ENCODE data around the gene SPPL3. TPM values are rescaled to one million over a fixed set of nuclear protein-coding genes. Genes with fewer than 3 reads are reported as not detected.

The SPPL3 gene
- total RNA-seq, 1 experiment from 2014 or later: 32.5 TPM

- ChIA-PET CTCF (no interaction called here), POLR2A (no interaction called here)
- DNase-seq (ENCODE audit: low spot score) (no peak), ATAC-seq (no peak)
- Mint-ChIP-seq H3K27ac (no peak overlapping the region), H3K27me3 (ENCODE audit: low read depth) (no peaks in the 10 kb centered on the region), H3K4me1 (peaks cover 4% of the 10 kb centered on the region), H3K9me3 (no peaks in the 10 kb centered on the region), H3K36me3 (no peaks in the 10 kb centered on the region), H3K4me3 (no peak overlapping the region)
- no peak for TF ChIP-seq CTCF (IDR thresholded peaks at IDR 0.05)
- no peak for TF ChIP-seq ZNF121 (CRISPR knock-in tag; IDR thresholded peaks at IDR 0.05)
- TF ChIP-seq ELF4 (CRISPR knock-in tag; IDR thresholded peaks at IDR 0.05; ENCODE audit: low read depth): no peak
- TF ChIP-seq USF2 (CRISPR knock-in tag; IDR thresholded peaks at IDR 0.05): no peak
- no peak for TF ChIP-seq ZNF138 (CRISPR knock-in tag; conservative IDR thresholded peaks at IDR 0.05)
- TF ChIP-seq E2F4 (CRISPR knock-in tag; IDR thresholded peaks at IDR 0.05; ENCODE audit: borderline replicate concordance, low read depth): no peak
- no peak for TF ChIP-seq ZBTB43 (CRISPR knock-in tag; IDR thresholded peaks at IDR 0.05)
- TF ChIP-seq, protein P1, sequence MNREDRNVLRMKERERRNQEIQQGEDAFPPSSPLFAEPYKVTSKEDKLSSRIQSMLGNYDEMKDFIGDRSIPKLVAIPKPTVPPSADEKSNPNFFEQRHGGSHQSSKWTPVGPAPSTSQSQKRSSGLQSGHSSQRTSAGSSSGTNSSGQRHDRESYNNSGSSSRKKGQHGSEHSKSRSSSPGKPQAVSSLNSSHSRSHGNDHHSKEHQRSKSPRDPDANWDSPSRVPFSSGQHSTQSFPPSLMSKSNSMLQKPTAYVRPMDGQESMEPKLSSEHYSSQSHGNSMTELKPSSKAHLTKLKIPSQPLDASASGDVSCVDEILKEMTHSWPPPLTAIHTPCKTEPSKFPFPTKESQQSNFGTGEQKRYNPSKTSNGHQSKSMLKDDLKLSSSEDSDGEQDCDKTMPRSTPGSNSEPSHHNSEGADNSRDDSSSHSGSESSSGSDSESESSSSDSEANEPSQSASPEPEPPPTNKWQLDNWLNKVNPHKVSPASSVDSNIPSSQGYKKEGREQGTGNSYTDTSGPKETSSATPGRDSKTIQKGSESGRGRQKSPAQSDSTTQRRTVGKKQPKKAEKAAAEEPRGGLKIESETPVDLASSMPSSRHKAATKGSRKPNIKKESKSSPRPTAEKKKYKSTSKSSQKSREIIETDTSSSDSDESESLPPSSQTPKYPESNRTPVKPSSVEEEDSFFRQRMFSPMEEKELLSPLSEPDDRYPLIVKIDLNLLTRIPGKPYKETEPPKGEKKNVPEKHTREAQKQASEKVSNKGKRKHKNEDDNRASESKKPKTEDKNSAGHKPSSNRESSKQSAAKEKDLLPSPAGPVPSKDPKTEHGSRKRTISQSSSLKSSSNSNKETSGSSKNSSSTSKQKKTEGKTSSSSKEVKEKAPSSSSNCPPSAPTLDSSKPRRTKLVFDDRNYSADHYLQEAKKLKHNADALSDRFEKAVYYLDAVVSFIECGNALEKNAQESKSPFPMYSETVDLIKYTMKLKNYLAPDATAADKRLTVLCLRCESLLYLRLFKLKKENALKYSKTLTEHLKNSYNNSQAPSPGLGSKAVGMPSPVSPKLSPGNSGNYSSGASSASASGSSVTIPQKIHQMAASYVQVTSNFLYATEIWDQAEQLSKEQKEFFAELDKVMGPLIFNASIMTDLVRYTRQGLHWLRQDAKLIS (CRISPR knock-in tag; IDR thresholded peaks at IDR 0.05; ENCODE audit: borderline replicate concordance): no peak
- TF ChIP-seq CREB1 (CRISPR knock-in tag; IDR thresholded peaks at IDR 0.05): no peak
- TF ChIP-seq JAZF1 (CRISPR knock-in tag; IDR thresholded peaks at IDR 0.05): no peak
- no peak for TF ChIP-seq ZNF671 (CRISPR knock-in tag; IDR thresholded peaks at IDR 0.05)
These were observed 60.7 kb downstream of the SPPL3 start for GRCh38 chr12:120843472-120843871.

DNA sequence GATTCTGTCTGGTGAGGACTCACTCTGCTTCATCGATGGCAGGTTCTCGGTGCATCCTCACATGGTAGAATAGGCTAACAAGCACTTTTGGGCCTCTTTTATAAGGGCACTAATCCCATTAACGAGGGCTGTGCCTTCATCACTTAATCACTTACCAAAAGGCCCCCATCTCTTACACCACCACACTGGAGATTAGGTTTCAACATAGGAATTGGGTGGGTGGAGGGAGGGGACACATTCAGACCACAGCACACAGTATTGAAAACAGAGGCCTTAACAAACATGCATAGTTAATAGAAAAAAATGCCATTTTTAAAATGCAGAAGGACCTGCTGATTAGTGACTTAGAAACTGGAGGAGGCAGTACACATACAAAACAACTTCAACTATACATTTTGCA lies 61.6 kb downstream of the SPPL3 start:
- no peak overlapping the region for H3K4me3 Mint-ChIP-seq
- no peaks in the 10 kb centered on the region for H3K36me3 Mint-ChIP-seq
- no peak overlapping the region for H3K27ac Mint-ChIP-seq
- POLR2A ChIA-PET: no interaction called here
- CTCF ChIA-PET: no interaction called here
- ATAC-seq (no peak), DNase-seq (ENCODE audit: low spot score) (no peak)
- TF ChIP-seq CDX4 (CRISPR knock-in tag; IDR thresholded peaks at IDR 0.05; ENCODE audit: borderline replicate concordance) (no peak), NR1H2 (CRISPR knock-in tag; IDR thresholded peaks at IDR 0.05) (no peak), CREB1 (CRISPR knock-in tag; IDR thresholded peaks at IDR 0.05) (no peak), JAZF1 (CRISPR knock-in tag; IDR thresholded peaks at IDR 0.05) (no peak), ELF4 (CRISPR knock-in tag; IDR thresholded peaks at IDR 0.05; ENCODE audit: low read depth) (no peak), CTCF (IDR thresholded peaks at IDR 0.05) (no peak), PRRX2 (CRISPR knock-in tag; IDR thresholded peaks at IDR 0.05) (no peak), ZNF232 (CRISPR knock-in tag; IDR thresholded peaks at IDR 0.05) (no peak), ETV6 (CRISPR knock-in tag; IDR thresholded peaks at IDR 0.05) (no peak)
- H3K27me3 Mint-ChIP-seq (ENCODE audit: low read depth): no peaks in the 10 kb centered on the region
- H3K9me3 Mint-ChIP-seq: no peaks in the 10 kb centered on the region
- H3K4me1 Mint-ChIP-seq: no peaks in the 10 kb centered on the region
